GM21526 (cell line): ENCODE measurements around the gene MTX1.
"Not testable (repeated sequence)": the region's sequence is repeated elsewhere in the genome, so short reads cannot be mapped to it uniquely, and the experiment has no call there.

Experiments
- ATAC-seq: cut with Tn5 transposase; IDR thresholded peaks from one replicate; pipeline ENCODE4 v1.9.1; 2021; ENCODE audit warnings: moderate library complexity; ENCODE audit not compliant: unreplicated experiment, low FRiP score

The MTX1 gene, protein sequence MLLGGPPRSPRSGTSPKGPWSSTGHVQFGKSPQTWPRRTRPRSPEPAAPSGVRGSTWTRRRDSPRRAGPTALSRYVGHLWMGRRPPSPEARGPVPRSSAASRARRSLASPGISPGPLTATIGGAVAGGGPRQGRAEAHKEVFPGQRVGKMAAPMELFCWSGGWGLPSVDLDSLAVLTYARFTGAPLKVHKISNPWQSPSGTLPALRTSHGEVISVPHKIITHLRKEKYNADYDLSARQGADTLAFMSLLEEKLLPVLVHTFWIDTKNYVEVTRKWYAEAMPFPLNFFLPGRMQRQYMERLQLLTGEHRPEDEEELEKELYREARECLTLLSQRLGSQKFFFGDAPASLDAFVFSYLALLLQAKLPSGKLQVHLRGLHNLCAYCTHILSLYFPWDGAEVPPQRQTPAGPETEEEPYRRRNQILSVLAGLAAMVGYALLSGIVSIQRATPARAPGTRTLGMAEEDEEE

DNA sequence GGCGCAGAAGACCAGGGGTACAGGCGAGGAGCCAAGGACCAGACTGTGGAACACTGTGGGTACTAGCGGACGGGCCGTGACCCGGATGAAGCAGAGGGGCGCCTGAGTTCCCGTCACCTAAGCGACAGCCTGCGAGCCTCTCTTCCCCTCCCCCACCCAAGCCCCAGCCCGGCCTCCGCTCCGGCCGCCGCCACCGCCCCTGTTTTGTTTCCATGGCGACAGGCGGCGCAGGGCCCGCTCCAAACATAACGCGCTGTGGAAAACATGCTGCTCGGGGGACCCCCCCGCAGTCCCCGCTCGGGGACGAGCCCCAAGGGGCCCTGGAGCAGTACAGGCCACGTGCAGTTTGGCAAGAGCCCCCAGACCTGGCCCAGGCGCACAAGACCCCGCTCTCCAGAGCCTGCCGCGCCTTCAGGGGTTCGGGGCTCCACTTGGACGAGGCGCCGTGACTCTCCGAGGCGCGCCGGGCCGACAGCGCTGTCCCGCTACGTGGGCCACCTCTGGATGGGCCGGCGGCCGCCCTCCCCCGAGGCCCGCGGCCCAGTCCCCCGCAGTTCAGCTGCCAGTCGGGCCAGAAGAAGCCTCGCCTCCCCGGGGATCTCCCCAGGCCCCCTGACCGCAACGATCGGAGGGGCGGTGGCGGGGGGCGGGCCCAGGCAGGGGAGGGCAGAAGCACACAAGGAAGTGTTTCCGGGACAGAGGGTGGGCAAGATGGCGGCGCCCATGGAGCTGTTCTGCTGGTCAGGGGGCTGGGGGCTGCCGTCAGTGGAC lies at the start of gene MTX1:
Gene MTX1, plus strand, starts transcription at position 155 of the 771 bp plus-strand sequence. Its CDS starts 110 bp downstream, at position 265.
- ATAC-seq = peak; percentile 54

- no peak for ATAC-seq
Observed at GRCh38 chr1:155158991-155159390, 49.5 kb upstream of the MTX1 start.

GRCh38 chr1:155160128-155160527 lies 48.4 kb upstream of the MTX1 start:
- no peak for ATAC-seq

GRCh38 chr1:155162631-155163030 lies 45.9 kb upstream of the MTX1 start:
- ATAC-seq = not testable (repeated sequence)

GRCh38 chr1:155163785-155164184 lies 44.7 kb upstream of the MTX1 start:
- not testable (repeated sequence) for ATAC-seq

DNA sequence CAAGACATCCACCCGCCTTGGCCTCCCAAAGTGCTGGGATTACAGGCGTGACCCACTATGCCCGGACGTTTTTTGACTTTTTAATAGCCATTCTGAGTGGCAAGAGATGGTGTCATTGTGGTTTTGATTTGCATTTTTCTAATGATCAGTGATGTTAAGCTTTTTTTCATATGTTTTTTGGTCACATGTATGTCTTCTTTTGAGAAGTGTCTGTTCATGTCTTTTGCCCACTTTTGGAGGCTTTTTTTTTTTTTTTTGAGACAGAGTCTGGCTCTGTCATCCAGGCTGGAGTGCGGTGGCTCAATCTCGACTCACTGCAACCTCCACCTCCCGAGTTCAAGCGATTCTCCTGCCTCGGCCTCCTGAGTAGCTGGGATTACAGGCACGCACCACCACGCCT lies 43.9 kb upstream of the MTX1 start:
- not testable (repeated sequence) for ATAC-seq

DNA sequence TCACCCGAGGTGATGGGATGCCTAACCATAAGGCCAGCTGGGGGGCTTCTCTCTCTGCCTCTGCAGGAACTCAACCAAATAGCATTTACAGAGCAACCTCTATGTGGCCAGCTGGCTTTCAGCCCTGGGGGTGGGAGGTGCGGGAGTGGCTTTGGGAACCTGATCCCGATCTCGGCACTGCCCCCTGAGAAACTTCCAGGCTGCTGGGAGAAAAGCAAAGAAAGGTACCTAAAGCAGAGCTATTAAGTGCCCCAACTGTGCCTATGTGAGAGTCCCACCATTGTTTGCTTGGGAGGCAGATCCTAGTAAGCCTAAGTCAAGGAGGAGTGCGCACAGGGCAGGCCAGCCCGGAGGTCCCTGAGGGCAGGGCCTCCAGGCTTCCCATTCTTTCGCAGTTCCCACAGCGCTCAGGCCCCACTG lies 42.4 kb upstream of the MTX1 start:
- no peak for ATAC-seq

- no peak for ATAC-seq
Observed at GRCh38 chr1:155166471-155167165, 41.9 kb upstream of the MTX1 start.

DNA sequence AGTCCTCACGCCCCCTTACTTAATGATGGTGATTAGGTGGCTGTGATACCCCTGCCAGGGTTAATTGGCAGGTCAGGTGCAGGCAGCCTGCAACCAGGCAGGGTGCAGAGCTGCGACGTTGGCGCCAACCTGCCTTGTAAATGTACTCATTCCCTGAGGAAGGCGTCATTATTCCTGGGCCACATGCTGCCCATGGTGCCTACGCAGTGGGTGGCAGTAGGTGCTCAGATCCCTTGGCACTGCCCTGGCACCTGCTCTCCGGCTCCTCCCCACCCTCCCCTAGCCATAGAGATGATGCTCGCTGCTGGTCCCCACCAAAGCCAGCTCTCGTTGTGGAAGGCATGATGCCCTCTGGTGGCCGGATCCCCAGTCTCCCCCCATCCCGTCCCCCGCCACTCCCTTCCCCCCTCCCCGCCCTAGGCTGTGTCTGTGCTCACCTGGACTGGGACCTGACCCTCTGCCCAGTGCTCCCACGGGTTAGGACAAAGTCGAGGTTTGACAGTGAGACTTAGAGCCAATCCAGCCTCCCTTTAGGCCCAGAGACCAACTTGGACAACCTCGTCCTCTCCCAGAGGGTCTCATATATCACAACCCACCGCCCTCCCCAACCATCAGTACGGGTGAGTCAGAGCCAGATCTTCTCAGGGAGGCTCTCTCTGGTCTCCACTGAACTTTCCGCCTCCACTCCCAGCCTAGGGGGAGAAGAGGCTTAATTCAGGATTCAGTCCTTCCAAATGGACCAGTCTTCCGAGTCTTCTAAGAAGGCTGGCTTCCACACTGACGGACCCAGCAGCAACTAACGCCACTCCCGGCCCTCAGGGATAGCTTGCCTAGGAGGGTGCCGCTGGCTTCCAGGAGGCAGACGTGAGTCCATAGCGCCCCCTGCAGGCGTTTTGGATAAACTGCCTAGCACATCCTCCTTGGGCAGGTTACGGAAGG lies 41.1 kb upstream of the MTX1 start:
- peak; percentile 49 for ATAC-seq

- not testable (repeated sequence) for ATAC-seq
Observed at GRCh38 chr1:155168105-155168445, 40.4 kb upstream of the MTX1 start.

GRCh38 chr1:155168456-155169210 lies 39.9 kb upstream of the MTX1 start:
- ATAC-seq = no peak

GRCh38 chr1:155169541-155169940 lies 39.0 kb upstream of the MTX1 start:
- no peak for ATAC-seq

DNA sequence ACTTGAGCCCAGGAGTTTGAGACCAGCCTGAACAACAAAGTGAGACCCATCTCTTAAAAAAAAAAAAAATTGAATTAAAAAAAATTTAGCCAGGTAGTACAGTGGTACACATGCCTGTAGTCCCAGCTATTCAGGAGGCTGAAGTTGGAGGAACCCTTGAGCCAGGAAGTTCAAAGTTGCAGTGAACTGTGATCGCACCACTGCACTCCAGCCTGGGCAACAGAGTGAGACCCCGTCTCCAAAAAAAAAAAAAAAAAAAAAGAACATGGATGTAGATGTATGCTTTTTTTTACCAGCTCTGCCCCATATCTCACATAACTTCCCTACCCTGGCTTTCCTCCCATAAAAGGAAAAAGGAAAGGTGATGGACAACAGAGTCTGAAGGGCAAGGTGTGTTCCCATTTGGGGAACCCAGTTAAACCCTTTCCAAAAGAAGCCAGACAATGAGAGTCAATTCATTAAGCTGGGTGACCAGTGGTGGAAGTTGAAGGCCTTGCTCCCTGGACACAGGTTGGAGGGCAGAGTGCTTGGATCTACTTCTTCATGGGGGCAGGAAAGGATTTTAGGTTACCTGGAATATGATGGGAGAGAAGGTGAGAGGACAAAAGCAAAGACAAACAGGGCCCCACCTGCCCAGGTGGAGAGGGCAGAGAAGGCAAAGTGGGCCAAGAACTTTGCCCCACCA lies 38.3 kb upstream of the MTX1 start:
- ATAC-seq = no peak

DNA sequence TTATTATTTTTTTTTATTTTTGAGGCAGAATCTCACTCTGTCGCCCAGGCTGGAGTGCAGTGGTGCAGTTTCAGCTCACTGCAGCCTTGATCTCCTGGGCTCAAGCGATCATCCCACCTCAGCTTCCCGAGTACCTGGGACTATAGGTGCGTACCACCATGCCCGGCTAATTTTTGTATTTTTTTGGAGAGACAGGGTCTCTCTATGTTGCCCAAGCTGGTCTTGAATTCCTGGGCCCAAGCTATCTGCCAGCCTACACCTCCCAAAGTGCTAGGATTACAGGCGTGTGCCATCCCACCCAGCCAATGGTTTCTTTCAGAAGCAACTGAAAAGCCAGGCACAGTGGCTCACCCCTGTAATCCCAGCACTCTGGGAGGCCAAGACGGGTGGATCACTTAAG lies 37.7 kb upstream of the MTX1 start:
- ATAC-seq = no peak

DNA sequence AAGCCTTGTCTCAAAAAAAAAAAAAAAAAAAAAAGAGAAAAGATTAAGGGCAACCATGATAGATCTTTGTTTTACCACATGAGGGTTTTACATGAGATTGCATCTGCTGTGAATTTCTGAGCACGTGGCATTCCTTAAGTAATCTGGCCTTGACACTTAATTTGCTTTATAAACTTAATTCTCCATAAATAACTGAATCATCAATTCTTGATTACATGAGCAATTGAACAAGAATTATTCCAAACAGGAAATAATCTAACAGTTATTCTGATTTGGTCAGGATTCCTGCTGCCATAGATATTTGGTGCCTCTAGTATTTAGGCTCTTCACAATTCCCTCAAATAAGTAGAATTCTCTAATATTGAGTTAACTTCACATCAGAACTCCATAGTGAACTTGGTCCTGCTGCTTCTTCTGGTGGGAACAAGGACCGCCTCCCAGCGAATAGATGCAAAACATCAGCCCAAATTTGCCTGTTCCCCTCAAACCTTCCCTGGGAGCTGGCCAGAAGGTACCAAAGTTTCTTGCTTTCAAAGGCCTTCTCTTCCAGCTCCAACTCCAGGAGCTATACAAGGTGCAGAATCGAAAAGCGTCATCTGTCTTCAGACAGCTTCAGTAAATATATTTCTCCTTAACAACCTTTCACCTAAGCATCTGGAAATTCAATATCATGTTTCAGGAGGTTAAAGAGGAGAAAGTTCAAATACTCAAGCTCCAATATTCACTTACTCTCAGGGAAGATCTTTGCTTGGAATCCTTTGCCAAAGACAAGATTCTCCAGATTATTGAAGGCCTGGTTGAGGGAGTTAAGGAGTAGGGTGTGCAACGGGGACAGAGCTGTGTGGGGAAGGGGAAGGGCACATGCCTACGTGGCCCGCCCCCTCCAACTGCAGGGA lies 36.4 kb upstream of the MTX1 start:
- peak; percentile 13 for ATAC-seq

- peak; percentile 54 for ATAC-seq
Observed at GRCh38 chr1:155172732-155173477, 35.6 kb upstream of the MTX1 start, which contains the start of gene KRTCAP2. TSS of gene KRTCAP2 (minus strand) at chr1:155173304. CDS start at chr1:155173224, 80 bp downstream.
